Suprapubic skin (tissue), 4 donors: ENCODE measurements around the gene CCDC201.
"Not testable (repeated sequence)": the region's sequence is repeated elsewhere in the genome, so short reads cannot be mapped to it uniquely, and the experiment has no call there.

Source experiments
- CTCF ChIP-seq, 2 donors: fragments of 200-600 bp in 1 of 2; fragments of 450-650 bp in 1 of 2; sonication (generic) in 1 of 2; IDR thresholded peaks; one replicate each; pipeline ENCODE4 v1.5.1; 2016 to 2019; ENCODE audit warnings: antibody characterized with exemption in 2 of 2, mild to moderate bottlenecking in 1 of 2, moderate library complexity in 1 of 2
- EP300 ChIP-seq: sonication (generic); formaldehyde crosslinking; IDR thresholded peaks from one replicate; pipeline ENCODE4 v1.6.1; 2017; ENCODE audit warnings: antibody characterized with exemption
- POLR2A ChIP-seq, 2 donors: fragments of 450-650 bp; IDR thresholded peaks; one replicate each; pipeline ENCODE4 v1.6.1; 2017; ENCODE audit warnings: antibody characterized with exemption in 2 of 2, mild to moderate bottlenecking in 2 of 2, moderate library complexity in 2 of 2
- POLR2AphosphoS5 ChIP-seq, 3 donors: sonication (generic); formaldehyde crosslinking; IDR thresholded peaks; one replicate each; pipeline ENCODE4 v1.6.1; 2017; ENCODE audit warnings: antibody characterized with exemption in 3 of 3

GRCh38 chr7:45813771-45814170 is 59.1 kb downstream of the CCDC201 start:
- TF ChIP-seq CTCF (IDR thresholded peaks at IDR 0.05); EP300; POLR2A (IDR thresholded peaks at IDR 0.05); POLR2AphosphoS5 (IDR thresholded peaks at IDR 0.05): not testable (repeated sequence)
